Measurements from ENCODE around the gene BTBD9.

Gene BTBD9

GRCh38 chr6:38566295-38567030, 73.3 kb downstream of the BTBD9 start:
- no peak for DNase-seq
- Histone ChIP-seq H3K27me3 (ENCODE audit: insufficient read depth, low read depth, severe bottlenecking) (no peaks in the 10 kb centered on the region), H3K9me3 (ENCODE audit: severe bottlenecking) (no peaks in the 10 kb centered on the region), H3K36me3 (no peaks in the 10 kb centered on the region), H3K27ac (no peak overlapping the region), H3K4me3 (ENCODE audit: low read depth, low read length) (no peak overlapping the region)
- TF ChIP-seq CTCF (IDR thresholded peaks at IDR 0.05; ENCODE audit: low read depth, low read length): no peak

GRCh38 chr6:38564301-38564700, 75.4 kb downstream of the BTBD9 start:
- no peak for DNase-seq
- Histone ChIP-seq H3K36me3 (no peaks in the 10 kb centered on the region), H3K27ac (no peak overlapping the region), H3K9me3 (ENCODE audit: severe bottlenecking) (no peaks in the 10 kb centered on the region), H3K4me3 (ENCODE audit: low read depth, low read length) (no peak overlapping the region), H3K27me3 (ENCODE audit: insufficient read depth, low read depth, severe bottlenecking) (no peaks in the 10 kb centered on the region)
- TF ChIP-seq CTCF (IDR thresholded peaks at IDR 0.05; ENCODE audit: low read depth, low read length): no peak

GRCh38 chr6:38555606-38556005, 84.1 kb downstream of the BTBD9 start:
- Histone ChIP-seq H3K27ac (no peak overlapping the region), H3K9me3 (ENCODE audit: severe bottlenecking) (no peaks in the 10 kb centered on the region), H3K27me3 (ENCODE audit: insufficient read depth, low read depth, severe bottlenecking) (no peaks in the 10 kb centered on the region), H3K4me3 (ENCODE audit: low read depth, low read length) (no peak overlapping the region), H3K36me3 (no peaks in the 10 kb centered on the region)
- TF ChIP-seq CTCF (IDR thresholded peaks at IDR 0.05; ENCODE audit: low read depth, low read length): no peak
- no peak for DNase-seq

GRCh38 chr6:38554700-38555413, 84.9 kb downstream of the BTBD9 start:
- Histone ChIP-seq H3K36me3 (no peaks in the 10 kb centered on the region), H3K27me3 (ENCODE audit: insufficient read depth, low read depth, severe bottlenecking) (no peaks in the 10 kb centered on the region), H3K27ac (no peak overlapping the region), H3K4me3 (ENCODE audit: low read depth, low read length) (no peak overlapping the region), H3K9me3 (ENCODE audit: severe bottlenecking) (no peaks in the 10 kb centered on the region)
- DNase-seq: no peak
- TF ChIP-seq CTCF (IDR thresholded peaks at IDR 0.05; ENCODE audit: low read depth, low read length): no peak

GRCh38 chr6:38554014-38554413, 85.7 kb downstream of the BTBD9 start:
- H3K36me3 ChIP-seq: no peaks in the 10 kb centered on the region
- H3K4me3 ChIP-seq (ENCODE audit: low read depth, low read length): no peak overlapping the region
- TF ChIP-seq CTCF (IDR thresholded peaks at IDR 0.05; ENCODE audit: low read depth, low read length): no peak
- no peak for DNase-seq
- no peak overlapping the region for H3K27ac ChIP-seq
- H3K9me3 ChIP-seq (ENCODE audit: severe bottlenecking): no peaks in the 10 kb centered on the region
- no peaks in the 10 kb centered on the region for H3K27me3 ChIP-seq (ENCODE audit: insufficient read depth, low read depth, severe bottlenecking)

Measured in WERI-Rb-1 (cell line).